H7 (cell line): ENCODE results near the gene RBM7. TPM values are rescaled to one million over a fixed set of nuclear protein-coding genes. Genes with fewer than 3 reads are reported as not detected.

Experiments
- DNase-seq: peaks from one replicate; pipeline ENCODE4 v3.0.0; 2012
- H3K27me3 ChIP-seq: 2 replicates; pipeline ENCODE4 v1.6.0; 2011; ENCODE audit warnings: mild to moderate bottlenecking, low read length; ENCODE audit not compliant: control insufficient read depth, insufficient read depth
- H3K36me3 ChIP-seq: replicated peaks from 2 replicates; pipeline ENCODE4 v1.5.1; 2011; ENCODE audit warnings: low read length; ENCODE audit not compliant: control insufficient read depth, insufficient read depth
- H3K4me3 ChIP-seq: 2 replicates; pipeline ENCODE4 v1.5.1; 2011; ENCODE audit warnings: low read depth, mild to moderate bottlenecking, control low read depth, low read length, moderate library complexity; ENCODE audit not compliant: insufficient read depth
- total RNA-seq: library from RNA; depleted of rRNA; stranded (reverse); fragments of >200 nt; shearing (Covaris generic); gene quantifications from 2 replicates; pipeline ENCODE4 v1.2.3, GENCODE V29; 2014

RBM7 gene
- total RNA-seq, 1 experiment from 2014 or later: 30.0 TPM

- Histone ChIP-seq H3K36me3 (no peaks in the 10 kb centered on the region), H3K4me3 (no peak overlapping the region), H3K27me3 (no peaks in the 10 kb centered on the region)
- DNase-seq: no peak
Observed at GRCh38 chr11:114416441-114416961, 16.0 kb downstream of the RBM7 start.

GRCh38 chr11:114426280-114426679 is 25.8 kb downstream of the RBM7 start:
- no peak for DNase-seq
- H3K27me3 ChIP-seq: no peaks in the 10 kb centered on the region
- H3K4me3 ChIP-seq: no peak overlapping the region
- no peaks in the 10 kb centered on the region for H3K36me3 ChIP-seq

- no peaks in the 10 kb centered on the region for H3K27me3 ChIP-seq
- no peaks in the 10 kb centered on the region for H3K36me3 ChIP-seq
- DNase-seq: no peak
- no peak overlapping the region for H3K4me3 ChIP-seq
Observed at GRCh38 chr11:114430290-114430689, 29.8 kb downstream of the RBM7 start.

GRCh38 chr11:114432893-114433292 is 32.4 kb downstream of the RBM7 start:
- Histone ChIP-seq H3K4me3 (no peak overlapping the region), H3K27me3 (no peaks in the 10 kb centered on the region), H3K36me3 (no peaks in the 10 kb centered on the region)
- no peak for DNase-seq

- Histone ChIP-seq H3K27me3 (no peaks in the 10 kb centered on the region), H3K4me3 (no peak overlapping the region), H3K36me3 (no peaks in the 10 kb centered on the region)
- no peak for DNase-seq
Observed at GRCh38 chr11:114433376-114433775, 32.9 kb downstream of the RBM7 start.

GRCh38 chr11:114438303-114438702 is 37.8 kb downstream of the RBM7 start:
- Histone ChIP-seq H3K36me3 (peaks cover 2% of the 10 kb centered on the region; the same call in 1 of the 2 replicates), H3K27me3 (no peaks in the 10 kb centered on the region), H3K4me3 (no peak overlapping the region)
- peak; percentile 18 for DNase-seq

GRCh38 chr11:114439229-114440120 is 39.0 kb downstream of the RBM7 start, which contains the start of gene REXO2:
TSS of gene REXO2 (plus strand) at chr11:114439467. CDS start at chr11:114439529, 62 bp downstream.
- Histone ChIP-seq H3K36me3 (peaks cover 5% of the 10 kb centered on the region), H3K4me3 (peak within 1 kb of the TSS; percentile 91), H3K27me3 (no peaks in the 10 kb centered on the region)

GRCh38 chr11:114440121-114440860 is 39.8 kb downstream of the RBM7 start:
- Histone ChIP-seq H3K4me3 (peak overlapping the region; percentile 91), H3K36me3 (peaks cover 5% of the 10 kb centered on the region), H3K27me3 (no peaks in the 10 kb centered on the region)
- no peak for DNase-seq

More at GRCh38 chr11:114439229-114440120, 39.0 kb downstream of the RBM7 start, which contains the start of gene REXO2:
- peak; percentile 89 for DNase-seq

GRCh38 chr11:114440971-114441763 is 40.7 kb downstream of the RBM7 start:
- DNase-seq: no peak
- Histone ChIP-seq H3K27me3 (no peaks in the 10 kb centered on the region), H3K4me3 (no peak overlapping the region), H3K36me3 (peaks cover 7% of the 10 kb centered on the region)

- DNase-seq: no peak
- Histone ChIP-seq H3K4me3 (no peak overlapping the region), H3K36me3 (peaks cover 11% of the 10 kb centered on the region), H3K27me3 (no peaks in the 10 kb centered on the region)
Observed at GRCh38 chr11:114441921-114442320, 41.5 kb downstream of the RBM7 start.

GRCh38 chr11:114442536-114442935 is 42.1 kb downstream of the RBM7 start:
- H3K27me3 ChIP-seq: no peaks in the 10 kb centered on the region
- peaks cover 11% of the 10 kb centered on the region for H3K36me3 ChIP-seq
- H3K4me3 ChIP-seq: no peak overlapping the region
- no peak for DNase-seq

GRCh38 chr11:114447444-114447843 is 47.0 kb downstream of the RBM7 start:
- no peak overlapping the region for H3K4me3 ChIP-seq
- no peak for DNase-seq
- H3K27me3 ChIP-seq: no peaks in the 10 kb centered on the region
- H3K36me3 ChIP-seq: peaks cover 19% of the 10 kb centered on the region

GRCh38 chr11:114447892-114448291 is 47.4 kb downstream of the RBM7 start:
- DNase-seq: no peak
- H3K27me3 ChIP-seq: no peaks in the 10 kb centered on the region
- no peak overlapping the region for H3K4me3 ChIP-seq
- peaks cover 19% of the 10 kb centered on the region for H3K36me3 ChIP-seq
